Fibroblast of skin of scalp (primary cell): ENCODE data around the gene PDZK1. TPM values are rescaled to one million over a fixed set of nuclear protein-coding genes. Genes with fewer than 3 reads are reported as not detected.
"Not testable (repeated sequence)": the region's sequence is repeated elsewhere in the genome, so short reads cannot be mapped to it uniquely, and the experiment has no call there.

Experiments used
- DNase-seq: peaks from one replicate; pipeline ENCODE4 v3.0.0-alpha.2; 2013
- polyA plus RNA-seq, 2 experiments: library from polyadenylated mRNA; unstranded; fragments of 120-200 nt; gene quantifications; one replicate each; pipeline ENCODE4 v1.2.1, GENCODE V29; 2013; ENCODE audit not compliant: insufficient read length in 2 of 2

Gene PDZK1
- polyA plus RNA-seq (2013, experiment 1 of 2; ENCODE audit: insufficient read length) = 1.0 TPM
- polyA plus RNA-seq (2013, experiment 2 of 2; ENCODE audit: insufficient read length) = 0.99 TPM

GRCh38 chr1:145707183-145707867 lies at the start of gene PDZK1:
Gene PDZK1, minus strand, starts transcription at chr1:145707368. Its CDS starts 19,347 bp downstream, at chr1:145688021.
- no peak for DNase-seq

DNA sequence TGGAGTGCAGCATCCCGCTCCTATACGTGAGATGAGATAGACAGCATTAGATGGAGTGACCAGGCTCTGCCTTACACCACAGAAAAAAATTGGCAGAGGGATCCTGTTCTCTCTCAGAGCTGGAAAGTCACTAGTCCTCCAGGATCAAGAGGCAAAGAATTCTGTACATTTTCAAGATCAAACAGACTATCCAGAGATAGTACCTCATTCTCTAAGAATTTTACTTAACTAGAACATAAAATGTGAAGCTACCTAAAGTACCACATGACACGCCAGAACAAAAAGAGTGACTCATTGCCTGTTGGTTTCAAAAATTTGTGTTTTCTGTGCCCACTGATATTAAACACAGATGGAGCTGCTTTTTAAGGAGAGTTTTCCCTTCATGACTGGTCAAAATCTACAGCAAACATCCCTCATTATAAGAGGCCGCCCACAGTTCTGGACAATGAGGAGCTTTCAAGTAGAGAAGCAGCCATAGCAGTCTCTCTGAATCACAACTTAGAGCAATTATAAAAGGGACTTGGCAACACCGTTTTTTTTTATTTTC lies 44.4 kb upstream of the PDZK1 start:
- peak; percentile 94 for DNase-seq

GRCh38 chr1:145750426-145750825 lies 43.3 kb upstream of the PDZK1 start:
- no peak for DNase-seq

- no peak for DNase-seq
Measured at GRCh38 chr1:145747398-145748247, 40.5 kb upstream of the PDZK1 start.

DNA sequence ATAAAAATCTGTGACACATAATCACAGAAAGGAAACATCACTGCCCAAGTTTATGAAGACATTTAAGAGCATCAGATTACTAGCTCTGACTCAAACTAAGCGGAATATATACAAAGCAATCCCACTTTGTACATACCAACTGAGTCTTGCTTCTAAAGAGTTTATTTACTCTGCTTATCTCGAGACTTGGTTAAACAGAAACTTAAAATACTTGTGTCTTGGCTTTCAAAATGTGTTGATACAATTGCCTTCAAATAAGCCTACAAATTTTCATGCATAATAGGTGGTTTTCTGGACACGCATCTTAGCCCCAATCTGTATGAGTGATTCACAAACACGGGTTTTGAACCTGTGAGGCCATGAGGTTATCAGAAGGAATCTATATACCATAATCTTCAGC lies 33.1 kb upstream of the PDZK1 start:
- DNase-seq = peak; percentile 16

DNA sequence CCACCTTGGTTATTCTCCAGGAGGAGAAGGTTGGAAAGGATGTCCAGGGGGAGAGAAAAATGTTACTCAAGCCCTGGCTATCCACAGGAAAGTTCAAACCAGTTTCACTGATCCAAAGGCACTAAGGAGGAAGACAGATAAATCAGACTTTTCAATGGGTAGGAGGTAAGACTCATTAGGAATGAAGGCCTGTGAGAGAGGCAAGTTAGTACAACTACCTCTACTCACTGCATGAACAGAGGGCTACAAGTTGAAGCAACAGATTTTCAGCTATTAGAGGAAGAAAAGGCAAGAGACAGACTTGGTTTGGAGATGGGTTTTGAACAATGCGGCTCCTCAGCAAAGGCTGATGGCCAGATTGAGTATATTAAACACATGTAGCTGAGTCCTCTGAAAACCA lies 29.0 kb upstream of the PDZK1 start:
- no peak for DNase-seq

DNA sequence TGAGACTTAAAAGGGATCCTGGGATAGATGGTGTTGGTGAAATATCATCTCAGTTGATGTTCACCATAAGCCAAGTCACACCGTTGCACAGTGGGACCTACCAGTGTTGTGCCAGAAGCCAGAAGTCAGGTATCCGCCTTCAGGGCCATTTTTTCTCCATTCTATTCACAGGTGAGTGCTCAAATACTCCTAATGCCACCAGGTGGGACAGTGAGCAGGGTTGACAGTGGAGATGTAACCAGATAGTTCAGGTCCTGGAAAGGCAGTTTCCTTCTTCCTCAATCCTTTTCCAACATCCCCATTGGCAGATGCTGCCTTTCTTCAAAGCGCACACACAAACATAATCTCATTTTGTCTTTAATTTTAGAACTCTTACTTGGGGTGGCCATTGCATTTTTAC lies 23.7 kb upstream of the PDZK1 start:
- DNase-seq = no peak

DNA sequence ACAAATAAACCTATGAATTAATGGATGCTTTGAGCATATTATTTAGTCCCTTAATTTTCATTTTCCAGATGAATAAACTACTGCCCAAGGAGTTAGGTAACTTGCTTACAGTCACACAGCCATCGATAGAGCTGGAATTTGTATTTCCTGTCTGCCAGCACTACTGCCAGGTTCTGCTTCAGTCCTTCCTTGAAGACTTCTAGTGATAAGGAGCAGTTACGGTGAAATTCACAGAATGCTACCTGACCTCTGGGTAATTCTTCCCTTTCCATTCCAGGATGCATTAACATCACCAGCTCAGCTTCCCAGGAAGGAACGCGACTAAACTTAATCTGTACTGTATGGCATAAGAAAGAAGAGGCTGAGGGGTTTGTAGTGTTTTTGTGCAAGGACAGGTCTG lies 23.3 kb upstream of the PDZK1 start:
- no peak for DNase-seq

DNA sequence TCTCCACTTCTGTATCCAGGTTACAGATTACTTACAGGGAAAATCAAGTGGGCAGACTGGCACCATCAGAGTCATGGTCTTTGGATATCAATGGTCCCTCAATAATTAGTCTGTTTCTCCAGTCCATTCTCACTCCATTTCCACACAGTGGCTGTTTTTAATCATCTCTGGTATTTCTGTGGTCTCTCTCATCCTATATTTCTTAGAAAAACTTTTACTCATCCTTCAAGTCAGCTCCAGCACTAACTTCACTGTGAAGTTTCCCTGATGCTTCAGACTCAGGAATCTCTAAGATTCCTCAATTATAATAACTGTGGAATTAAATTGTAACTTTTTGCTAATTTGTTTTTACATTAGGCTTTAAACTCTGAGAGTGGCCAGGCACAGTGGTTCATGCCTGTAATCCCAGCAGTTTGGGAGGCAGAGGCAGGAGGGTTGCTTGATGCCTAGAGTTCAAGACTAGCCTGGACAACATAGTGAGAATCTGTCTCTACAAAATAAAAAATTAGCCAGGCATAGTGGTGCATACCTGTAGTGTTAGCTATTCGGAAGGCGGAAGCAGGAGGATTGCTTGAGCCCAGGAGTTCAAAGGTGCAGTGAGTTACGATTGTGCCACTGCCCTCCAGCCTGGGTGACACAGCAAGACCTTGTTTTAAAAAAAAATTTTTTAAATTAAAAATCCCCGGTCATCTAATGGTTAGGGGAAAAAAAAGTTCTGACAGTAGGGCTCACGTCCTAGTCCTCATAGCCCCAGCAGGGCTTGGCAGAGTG lies 22.7 kb upstream of the PDZK1 start:
- peak; percentile 78 for DNase-seq

- DNase-seq = peak; percentile 42
Measured at GRCh38 chr1:145729196-145729595, 22.0 kb upstream of the PDZK1 start.

- not testable (repeated sequence) for DNase-seq
Measured at GRCh38 chr1:145726193-145726592, 19.0 kb upstream of the PDZK1 start.

- DNase-seq = peak; percentile 61
Measured at GRCh38 chr1:145720878-145721671, 13.9 kb upstream of the PDZK1 start.

GRCh38 chr1:145720556-145720877 lies 13.3 kb upstream of the PDZK1 start:
- peak; percentile 84 for DNase-seq

GRCh38 chr1:145719230-145720079 lies 12.3 kb upstream of the PDZK1 start, which contains the start of gene CD160:
Gene CD160, plus strand, starts transcription at chr1:145719499. Its CDS starts 8,829 bp downstream, at chr1:145728328.
- no peak for DNase-seq

DNA sequence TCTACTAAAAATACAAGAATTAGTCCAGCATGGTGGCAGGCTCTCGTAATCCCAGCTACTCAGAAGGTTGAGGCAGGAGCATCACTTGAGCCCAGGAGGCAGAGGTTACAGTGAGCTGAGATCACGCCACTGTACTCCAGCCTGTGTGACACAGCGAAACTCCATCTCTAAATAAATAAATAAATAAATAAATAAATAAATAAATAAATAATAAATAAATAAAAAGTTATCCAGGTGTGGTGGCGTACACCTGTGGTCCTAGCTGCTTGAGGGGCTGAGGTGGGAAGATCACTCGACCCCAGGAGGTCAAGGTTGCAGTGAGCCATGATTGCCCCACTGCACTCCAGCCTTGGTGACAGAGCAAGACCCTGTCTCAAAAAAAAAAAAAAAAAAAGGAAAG lies 11.3 kb upstream of the PDZK1 start:
- DNase-seq = not testable (repeated sequence)

DNA sequence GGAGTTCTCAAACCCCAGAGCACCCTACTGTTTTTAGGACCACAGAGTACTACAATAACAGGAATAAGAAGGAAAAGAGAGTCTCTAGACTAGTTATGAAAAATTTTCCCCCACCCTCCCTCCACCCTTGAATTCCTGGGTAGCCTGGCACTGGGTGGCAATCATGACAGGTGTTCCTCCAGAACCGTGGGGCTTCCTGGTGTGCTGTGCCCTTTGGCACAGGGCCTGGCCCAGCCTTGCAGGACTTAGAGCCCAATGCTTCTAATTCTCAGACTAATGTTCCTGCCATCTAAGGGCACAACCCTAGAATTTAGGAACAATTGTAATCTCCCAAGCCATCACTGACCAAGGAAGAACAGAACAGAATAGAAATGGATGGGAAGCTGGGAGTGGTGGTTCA lies 10.7 kb upstream of the PDZK1 start:
- DNase-seq = no peak

DNA sequence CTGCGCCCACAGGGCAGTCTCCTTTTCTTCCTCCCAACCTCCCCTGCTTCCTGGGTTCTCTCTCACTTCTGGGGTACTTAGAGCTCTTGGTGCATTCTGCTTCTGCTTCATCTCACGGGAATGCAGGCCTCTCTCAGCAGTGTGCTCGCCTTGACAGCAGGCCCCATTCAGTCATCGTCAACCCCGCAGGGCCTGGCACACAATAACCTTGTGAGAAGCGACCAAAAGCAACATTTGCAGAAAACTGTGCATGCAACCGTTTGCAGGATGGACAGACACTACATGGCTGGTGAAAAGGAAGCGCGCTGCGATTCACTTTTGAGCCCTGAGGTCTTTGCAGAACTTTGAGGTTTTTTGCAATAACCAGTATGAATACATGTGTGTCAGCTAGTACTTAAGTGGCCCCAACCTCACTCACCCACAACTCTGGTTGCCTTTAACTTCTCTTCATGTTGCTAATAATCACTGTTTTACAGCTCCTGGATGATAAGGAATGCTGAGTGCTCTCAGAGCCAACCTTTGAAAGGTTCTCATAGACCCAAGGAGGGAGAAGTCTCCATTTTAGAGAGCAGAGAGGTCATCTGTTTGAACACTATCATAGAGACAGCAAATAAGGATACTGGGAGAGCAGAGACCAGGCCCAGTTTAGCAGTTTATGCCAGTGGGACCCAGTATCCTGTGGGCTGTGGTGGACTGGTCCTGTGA lies 9.6 kb upstream of the PDZK1 start:
- no peak for DNase-seq

DNA sequence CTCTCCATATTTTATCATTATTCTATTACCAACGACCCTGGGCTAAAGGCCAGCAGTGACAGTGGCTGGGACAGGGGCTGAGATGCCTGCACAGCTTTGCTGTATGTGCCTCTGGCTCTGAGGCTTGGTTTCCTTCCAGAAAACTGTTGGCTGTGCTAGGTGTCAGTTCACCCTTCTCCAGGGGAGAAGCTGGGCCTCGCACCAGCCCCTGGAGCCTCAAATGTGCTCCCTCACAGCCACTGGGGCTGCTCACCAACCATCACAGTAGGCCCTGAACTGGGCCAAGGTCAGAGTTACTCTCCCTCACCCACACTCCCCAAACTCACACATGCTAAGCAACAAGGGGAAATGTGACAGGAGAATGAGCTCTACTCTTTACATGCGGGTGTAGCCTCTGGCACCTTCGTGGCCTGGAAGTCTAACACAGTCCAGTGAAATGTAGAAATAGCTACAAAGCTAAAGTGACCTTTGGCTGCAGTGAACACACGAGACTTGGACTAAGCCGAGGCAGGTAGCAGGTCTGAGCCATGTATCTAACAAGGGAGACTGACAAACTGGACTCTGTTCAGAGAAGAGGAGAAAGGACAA lies 7.5 kb upstream of the PDZK1 start:
- no peak for DNase-seq

DNA sequence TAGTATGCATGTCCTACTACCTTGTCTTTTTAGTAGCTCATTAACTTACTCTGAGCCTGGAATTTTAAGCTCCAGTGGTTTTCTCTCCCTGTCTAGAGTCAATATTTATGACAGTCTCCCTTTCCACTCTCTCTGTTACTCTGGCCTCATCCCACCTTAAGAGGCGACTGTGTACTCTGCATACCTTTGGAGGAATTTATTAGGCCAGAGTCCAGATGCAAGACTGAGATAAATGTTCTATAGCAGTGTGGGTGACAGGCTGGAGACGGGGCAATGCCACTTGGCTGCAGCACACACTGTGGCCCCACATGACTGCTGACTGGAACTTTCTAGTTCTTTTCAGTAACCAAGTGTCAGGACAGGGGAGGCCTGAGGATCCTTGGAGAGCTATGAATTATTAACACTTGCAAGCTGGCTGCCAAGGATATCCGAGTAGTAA lies 4.1 kb upstream of the PDZK1 start:
- DNase-seq = no peak
